DND-41 (cell line): ENCODE results near the gene ETFB.

Source experiments
- CTCF ChIP-seq: IDR thresholded peaks from 2 replicates; pipeline ENCODE4 v1.5.1; 2012; ENCODE audit warnings: borderline replicate concordance, low read length, moderate library complexity, mild to moderate bottlenecking; ENCODE audit not compliant: poor library complexity, severe bottlenecking; ENCODE audit errors: extremely low read depth
- EZH2 ChIP-seq: IDR thresholded peaks from 3 replicates; pipeline ENCODE4 v1.6.1; 2012; ENCODE audit warnings: borderline replicate concordance, low read depth, mild to moderate bottlenecking, moderate library complexity, low read length, inconsistent platforms; ENCODE audit not compliant: severe bottlenecking

DNA sequence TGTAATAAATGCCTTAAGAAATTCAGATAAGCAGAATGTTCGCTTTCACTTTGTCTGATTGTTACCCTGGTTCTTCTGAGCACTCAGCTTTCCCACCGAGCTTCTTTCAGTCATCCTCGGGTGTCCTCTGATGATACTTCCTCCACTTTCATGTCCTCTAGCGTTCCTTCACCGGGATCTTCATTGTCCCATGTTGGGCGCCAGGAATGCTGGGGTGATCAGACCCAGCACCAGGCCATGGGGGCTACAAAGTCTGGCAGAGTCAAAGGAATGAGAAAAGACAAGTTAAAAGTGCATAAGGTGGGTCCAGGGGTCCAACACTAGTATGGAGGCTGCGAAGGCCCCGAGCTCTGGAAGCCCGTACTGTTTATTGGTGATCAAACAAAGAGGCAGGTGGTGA is 35.9 kb upstream of the ETFB start:
- no peak for TF ChIP-seq CTCF
- TF ChIP-seq EZH2 = no peak
